T follicular helper cell (primary cell): ENCODE measurements around the gene ACOX2.

Experiments
- DNase-seq: peaks from one replicate; pipeline ENCODE4 v3.0.0-alpha.2; 2020; ENCODE audit warnings: low read depth

ACOX2 gene

GRCh38 chr3:58473275-58473674, 63.7 kb downstream of the ACOX2 start:
- no peak for DNase-seq

GRCh38 chr3:58471025-58471887, 65.7 kb downstream of the ACOX2 start:
- no peak for DNase-seq

GRCh38 chr3:58470363-58471024, 66.5 kb downstream of the ACOX2 start:
- no peak for DNase-seq

- DNase-seq, result no peak
These were observed 67.9 kb downstream of the ACOX2 start for GRCh38 chr3:58469096-58469495.

GRCh38 chr3:58466899-58467563, 70.0 kb downstream of the ACOX2 start:
- no peak for DNase-seq

GRCh38 chr3:58464866-58465265, 72.1 kb downstream of the ACOX2 start:
- no peak for DNase-seq

GRCh38 chr3:58463942-58464271, 73.1 kb downstream of the ACOX2 start:
- no peak for DNase-seq

GRCh38 chr3:58463181-58463941, 73.6 kb downstream of the ACOX2 start:
- peak; percentile 25 for DNase-seq

GRCh38 chr3:58462829-58463180, 74.2 kb downstream of the ACOX2 start:
- no peak for DNase-seq

- DNase-seq, result no peak
These were observed 77.8 kb downstream of the ACOX2 start for GRCh38 chr3:58459160-58459559.
